Measurements from ENCODE around the gene HOXA10.

Gene HOXA10

DNA sequence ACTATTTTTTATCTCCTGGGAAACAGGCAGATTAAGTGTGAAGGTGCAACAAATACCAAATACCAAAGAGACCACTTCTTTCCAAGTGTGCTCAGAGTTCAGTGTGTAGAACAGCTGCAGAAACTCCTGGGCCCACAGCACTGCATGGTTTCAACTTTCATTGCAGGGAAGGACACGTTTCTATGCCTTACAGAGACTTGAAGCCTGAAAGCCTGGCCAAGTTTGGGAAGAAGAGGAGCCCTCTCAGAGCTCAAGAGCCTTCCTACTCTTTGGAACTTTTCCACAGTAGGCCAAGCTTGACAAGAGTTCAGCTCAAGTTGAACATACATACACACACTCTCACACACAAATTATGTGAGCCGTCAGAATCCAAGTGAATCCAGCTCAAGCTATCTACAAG is 46.1 kb downstream of the HOXA10 start:
- no peak for DNase-seq

GRCh38 chr7:27126596-27127327 is 47.4 kb downstream of the HOXA10 start:
- no peak for DNase-seq

GRCh38 chr7:27125986-27126394 is 48.1 kb downstream of the HOXA10 start:
- DNase-seq: no peak

DNA sequence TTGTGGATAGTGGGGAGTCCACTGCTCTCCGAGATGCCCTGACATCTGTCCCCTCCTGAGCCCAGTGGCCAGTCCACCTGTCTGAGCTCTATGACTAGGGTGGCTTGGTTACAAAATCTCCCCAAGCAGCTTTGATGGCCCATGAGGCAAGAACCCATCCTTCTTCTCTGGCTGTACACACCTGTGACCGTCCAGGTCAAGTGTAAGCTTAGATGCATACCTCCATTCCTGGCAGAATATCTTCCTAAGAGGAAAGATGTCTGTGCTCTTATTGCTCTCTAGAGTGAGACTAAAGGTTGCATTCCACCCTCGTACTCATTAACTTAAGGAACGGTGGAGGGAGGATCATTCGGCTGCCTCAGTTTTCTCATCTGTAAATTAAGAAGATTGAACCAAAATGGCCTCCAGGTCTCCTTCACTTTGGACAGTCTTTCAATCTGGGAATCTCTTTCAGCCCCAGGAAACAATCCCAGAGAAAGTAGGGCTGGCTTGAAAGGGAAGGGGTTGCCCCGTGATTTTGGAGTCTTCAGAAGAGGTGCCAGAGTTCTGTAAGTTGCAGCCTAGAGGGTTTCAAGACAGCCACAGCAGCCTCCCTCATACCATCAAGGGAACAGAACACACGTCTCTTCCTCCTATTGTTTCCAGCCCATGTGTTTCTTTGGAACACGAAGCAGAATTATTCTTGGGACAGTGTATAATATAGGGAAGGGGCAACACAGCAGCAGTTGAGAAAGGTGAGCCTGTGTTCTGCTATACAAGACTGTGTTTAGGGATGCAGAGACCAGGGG is 49.0 kb downstream of the HOXA10 start:
- DNase-seq: no peak

DNA sequence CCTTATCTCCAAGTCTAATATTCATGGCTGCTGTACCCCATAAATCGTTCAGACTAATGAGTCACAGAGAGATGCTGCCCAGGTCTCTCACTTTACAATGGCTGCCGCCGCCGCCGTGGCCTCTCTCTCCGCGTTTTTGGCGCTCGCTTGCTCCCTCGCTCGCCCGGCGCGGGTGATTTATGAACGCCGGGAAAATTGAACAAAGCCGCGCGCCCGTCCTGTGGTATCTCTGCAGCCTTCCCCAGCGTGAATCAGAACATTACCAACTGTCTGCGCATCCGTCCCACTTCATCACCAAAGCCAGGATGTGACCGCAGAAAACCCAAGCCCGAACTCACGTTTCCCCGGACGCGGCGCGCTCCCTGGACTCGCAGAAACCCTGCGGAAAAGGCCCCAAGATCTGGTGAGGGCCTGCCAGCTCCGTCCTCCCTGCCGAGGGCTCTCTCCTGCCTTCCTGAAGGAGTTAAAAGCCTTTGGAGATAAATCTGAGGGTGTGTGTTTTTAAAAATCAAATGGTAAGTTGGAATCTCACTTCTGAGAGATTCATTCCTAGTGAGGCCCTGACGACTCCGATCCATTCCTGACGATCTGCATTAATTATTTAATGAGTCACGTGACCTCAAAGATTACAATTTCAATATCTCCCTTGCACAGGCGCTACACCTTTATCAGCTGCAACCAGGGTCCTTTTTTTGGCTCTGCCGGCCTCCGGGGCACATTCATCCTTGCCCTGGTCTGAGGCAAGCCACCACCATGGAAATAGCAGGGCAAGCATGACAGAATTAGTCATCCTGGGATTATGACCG is 49.8 kb downstream of the HOXA10 start:
- DNase-seq: no peak

DNA sequence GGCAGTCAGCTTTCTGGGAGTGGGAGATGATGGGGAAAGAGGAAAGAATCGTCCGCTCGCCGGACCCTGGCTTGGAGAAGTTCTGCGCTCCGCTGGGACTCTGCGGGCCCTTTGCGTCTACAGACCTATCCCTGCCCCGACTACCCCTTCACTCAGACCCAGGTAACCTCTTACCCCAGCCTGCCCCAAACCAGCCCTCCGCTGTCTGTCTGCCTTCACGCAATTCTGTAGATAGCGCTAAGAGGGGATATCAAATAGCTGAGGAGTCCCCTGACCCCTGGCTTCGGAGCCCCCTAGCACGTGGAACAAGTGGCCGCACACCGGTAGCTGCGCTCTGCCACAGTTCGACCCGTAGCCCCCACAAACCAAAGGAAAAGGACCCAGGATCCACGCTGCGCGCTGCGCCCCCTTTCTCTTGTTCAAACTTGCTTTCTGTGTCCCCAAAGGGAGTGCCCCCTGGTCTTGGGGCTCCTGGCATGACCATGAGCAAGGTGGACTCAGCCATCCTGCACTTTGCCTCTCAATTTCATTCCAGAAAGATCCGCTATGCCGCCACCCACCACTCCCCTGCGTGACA is 50.6 kb downstream of the HOXA10 start:
- no peak for DNase-seq

- DNase-seq: no peak
These were observed 51.1 kb downstream of the HOXA10 start for GRCh38 chr7:27123007-27123476.

DNA sequence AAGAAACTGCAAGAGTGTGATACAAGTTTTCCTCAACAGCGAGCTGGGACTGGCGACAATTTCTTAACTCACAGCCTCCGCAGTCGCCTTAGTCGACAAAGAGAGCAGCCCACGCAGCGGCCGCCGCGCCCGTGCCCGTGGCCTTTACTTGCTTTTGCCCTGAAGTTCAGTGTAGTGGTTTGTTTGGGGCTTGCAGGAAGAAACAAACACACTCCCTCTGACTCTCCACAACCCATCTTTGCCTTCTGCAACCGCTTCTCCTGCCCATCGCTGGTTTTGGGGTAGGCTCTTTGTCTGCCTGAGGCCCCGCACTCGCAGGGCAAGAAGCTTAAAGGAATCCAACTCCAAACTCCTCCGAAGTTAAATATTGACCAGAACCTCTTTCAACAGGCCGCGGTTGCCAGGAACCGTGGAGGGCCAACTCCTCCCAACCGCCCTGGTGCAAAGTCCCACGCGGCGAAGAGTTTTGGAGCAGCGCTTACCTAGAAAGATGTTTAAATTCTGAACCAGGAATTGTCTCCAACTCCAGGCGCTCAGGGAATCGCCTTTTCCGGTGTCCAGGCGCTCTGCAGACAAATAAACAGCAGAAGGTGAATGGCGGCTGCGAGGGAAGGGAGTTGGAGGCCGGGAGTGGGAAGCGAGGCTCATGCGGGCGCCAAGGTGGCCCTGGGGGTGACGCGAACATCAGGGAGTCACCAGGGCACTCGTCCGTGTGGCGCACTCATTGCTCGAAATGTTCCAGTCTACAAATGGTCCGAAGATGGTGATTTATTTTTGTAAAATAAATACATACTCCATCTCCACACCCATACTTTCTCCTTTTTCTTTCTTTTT is 51.8 kb downstream of the HOXA10 start:
- no peak for DNase-seq

GRCh38 chr7:27121684-27122076 is 52.4 kb downstream of the HOXA10 start:
- DNase-seq: no peak

Data from CD4-positive, alpha-beta T cell treated with Interferon alpha-2 for 1 hour (primary cell).